CD14-positive monocyte (primary cell): ENCODE data around the gene TOM1L2. TPM values are rescaled to one million over a fixed set of nuclear protein-coding genes. Genes with fewer than 3 reads are reported as not detected.
A peak's percentile ranks its signal among the peaks of the same experiment; 100 is the strongest.

Experiments
- DNase-seq, 3 donors: peaks; one replicate each; pipeline ENCODE4 v3.0.0-alpha.2; 2011 to 2022
- H2AFZ ChIP-seq: 2 replicates; pipeline ENCODE4 v1.6.0; 2012; ENCODE audit warnings: mild to moderate bottlenecking, low read depth, low read length, inconsistent platforms; ENCODE audit not compliant: insufficient read depth, poor library complexity, severe bottlenecking
- H3K27ac ChIP-seq, 2 donors: 1 replicate in 1 of 2; 2 replicates in 1 of 2; pipeline ENCODE4 v1.5.1; 2012 to 2013; ENCODE audit warnings: low read length in 2 of 2, control low read depth in 1 of 2, inconsistent platforms in 1 of 2, low read depth in 1 of 2, mild to moderate bottlenecking in 1 of 2
- H3K27me3 ChIP-seq, 2 donors: one replicate each; pipeline versions ENCODE4 v1.6.0 to v1.6.1; 2011 to 2013; ENCODE audit warnings: low read length in 2 of 2; ENCODE audit not compliant: control insufficient read depth in 2 of 2, insufficient read depth in 2 of 2
- H3K36me3 ChIP-seq, 2 donors: replicated peaks in 1 of 2; 1 replicate in 1 of 2; 2 replicates in 1 of 2; pipeline versions ENCODE4 v1.5.1 to v1.6.1; 2012 to 2013; ENCODE audit warnings: low read length in 2 of 2, control low read depth in 1 of 2, inconsistent platforms in 1 of 2, mild to moderate bottlenecking in 1 of 2; ENCODE audit not compliant: insufficient read depth in 2 of 2, control insufficient read depth in 1 of 2
- H3K4me1 ChIP-seq, 2 donors: 1 replicate in 1 of 2; 2 replicates in 1 of 2; pipeline versions ENCODE4 v1.5.1 to v1.6.1; 2012 to 2013; ENCODE audit warnings: low read length in 2 of 2, control low read depth in 1 of 2, inconsistent platforms in 1 of 2, mild to moderate bottlenecking in 1 of 2, moderate library complexity in 1 of 2; ENCODE audit not compliant: insufficient read depth in 2 of 2, control insufficient read depth in 1 of 2
- H3K4me2 ChIP-seq: replicated peaks from 2 replicates; pipeline ENCODE3; 2012; ENCODE audit warnings: low read length, moderate library complexity, mild to moderate bottlenecking; ENCODE audit not compliant: poor library complexity, severe bottlenecking; ENCODE audit errors: extremely low read depth
- H3K4me3 ChIP-seq, 3 experiments: fragments of 200-600 bp in 1 of 3; sonication (generic) in 1 of 3; replicated peaks in 1 of 3; 1 replicate in 2 of 3; 2 replicates in 1 of 3; pipeline ENCODE4 v1.5.1; 2011 to 2013; ENCODE audit warnings: low read length in 3 of 3, mild to moderate bottlenecking in 3 of 3, control low read depth in 2 of 3, low read depth in 2 of 3, inconsistent platforms in 1 of 3, moderate library complexity in 1 of 3
- H3K79me2 ChIP-seq: 2 replicates; pipeline ENCODE4 v1.6.0; 2012; ENCODE audit warnings: mild to moderate bottlenecking, control low read depth, inconsistent platforms, low read length, moderate library complexity; ENCODE audit not compliant: insufficient read depth
- H3K9ac ChIP-seq: 2 replicates; pipeline ENCODE4 v1.6.0; 2017; ENCODE audit warnings: low read length, mild to moderate bottlenecking; ENCODE audit not compliant: insufficient read depth, poor library complexity, severe bottlenecking
- H3K9me3 ChIP-seq, 2 donors: replicated peaks in 1 of 2; 1 replicate in 1 of 2; 2 replicates in 1 of 2; pipeline versions ENCODE4 v1.5.1 to v1.6.1; 2012 to 2013; ENCODE audit warnings: low read length in 2 of 2, control low read depth in 1 of 2; ENCODE audit not compliant: control insufficient read depth in 1 of 2, insufficient read depth in 1 of 2
- H4K20me1 ChIP-seq: 2 replicates; pipeline ENCODE4 v1.6.0; 2012; ENCODE audit warnings: mild to moderate bottlenecking, low read length, control low read depth, moderate library complexity; ENCODE audit not compliant: insufficient read depth
- H3K27ac Mint-ChIP-seq, 7 donors: one replicate each; pipeline ENCODE4 v1.8.0; 2020; ENCODE audit warnings: mild to moderate bottlenecking in 7 of 7, mixed read lengths in 7 of 7, moderate library complexity in 6 of 7, inconsistent platforms in 2 of 7
- H3K27me3 Mint-ChIP-seq, 3 donors: one replicate each; pipeline ENCODE4 v1.8.0; 2021 to 2022; ENCODE audit warnings: low read depth in 3 of 3, mild to moderate bottlenecking in 3 of 3, mixed read lengths in 3 of 3, moderate library complexity in 3 of 3, inconsistent platforms in 1 of 3
- H3K36me3 Mint-ChIP-seq, 2 donors: one replicate each; pipeline ENCODE4 v1.8.0; 2020; ENCODE audit warnings: mixed read lengths in 2 of 2, inconsistent platforms in 1 of 2, mild to moderate bottlenecking in 1 of 2
- H3K4me1 Mint-ChIP-seq: one replicate; pipeline ENCODE4 v1.8.0; 2020; ENCODE audit warnings: mild to moderate bottlenecking, mixed read lengths
- H3K4me3 Mint-ChIP-seq, 2 donors: one replicate each; pipeline ENCODE4 v1.8.0; 2020; ENCODE audit warnings: mild to moderate bottlenecking in 2 of 2, mixed read lengths in 2 of 2, moderate library complexity in 1 of 2
- H3K9me3 Mint-ChIP-seq, 7 donors: one replicate each; pipeline ENCODE4 v1.8.0; 2020 to 2022; ENCODE audit warnings: mixed read lengths in 7 of 7, mild to moderate bottlenecking in 6 of 7, moderate library complexity in 6 of 7, inconsistent platforms in 2 of 7
- CTCF ChIP-seq: fragments of 200-600 bp; IDR thresholded peaks from one replicate; pipeline ENCODE4 v1.8.0; 2022; ENCODE audit warnings: antibody characterized with exemption, mild to moderate bottlenecking
- WGBS: methylation state at CpG from one replicate; pipeline ENCODE4 v1.1.5; 2013; ENCODE audit warnings: missing lambda C conversion rate; ENCODE audit not compliant: insufficient coverage; 5-methylcytosine and 5-hydroxymethylcytosine counted together
- intact Hi-C, 2 donors: fragments of 100-400 bp; cut with micrococcal nuclease; formaldehyde crosslinking; loops; one replicate each; pipeline versions ENCODE4 v1.15.0 to v1.15.1; 2023
- polyA plus RNA-seq, 3 donors: library from polyadenylated mRNA; depleted of rRNA in 1 of 3; unstranded in 2 of 3; stranded (reverse) in 1 of 3; fragments of 300-500 nt in 2 of 3; fragments of >200 nt in 1 of 3; fragmentation: Illumina TruSeq in 2 of 3; gene quantifications; 1 replicate in 2 of 3; 2 replicates in 1 of 3; pipeline ENCODE4 v1.2.3, GENCODE V29; 2012 to 2021

The TOM1L2 gene
- polyA plus RNA-seq, 3 donors = 1.7 to 28.2 (median 2.8) TPM

- no peak overlapping the region for H3K4me3 Mint-ChIP-seq
- peaks cover 80% of the 10 kb centered on the region for H3K79me2 ChIP-seq
- intact Hi-C loops = no loop called here
- H3K27ac Mint-ChIP-seq = no peak overlapping the region
- peaks cover 0 to 5% of the 10 kb centered on the region in 2 donors for H3K36me3 ChIP-seq
- H2AFZ ChIP-seq = no peak overlapping the region
- H3K9ac ChIP-seq = no peak overlapping the region
- H3K27me3 Mint-ChIP-seq = peaks cover 1% of the 10 kb centered on the region in 3 donors
- peaks cover 12 to 15% of the 10 kb centered on the region in 2 donors for H3K36me3 Mint-ChIP-seq
- no peak overlapping the region for H3K4me2 ChIP-seq
- no peak for DNase-seq
- no peak overlapping the region for H3K4me3 ChIP-seq
- peaks cover 51% of the 10 kb centered on the region for H4K20me1 ChIP-seq
- H3K27me3 ChIP-seq = no peaks in the 10 kb centered on the region
- H3K4me1 Mint-ChIP-seq = peaks cover 19% of the 10 kb centered on the region
- no peak overlapping the region for H3K27ac ChIP-seq
- no peaks in the 10 kb centered on the region for H3K9me3 Mint-ChIP-seq
- H3K9me3 ChIP-seq = no peaks in the 10 kb centered on the region
- TF ChIP-seq CTCF = no peak
- H3K4me1 ChIP-seq = peaks cover 8% of the 10 kb centered on the region in 2 donors
- WGBS = 100% methylated on average over 1 of the region's 3 CpGs
These were observed 5.8 kb downstream of the TOM1L2 start for GRCh38 chr17:17966399-17966798.

GRCh38 chr17:17965152-17965721 is 7.0 kb downstream of the TOM1L2 start:
- intact Hi-C loops = no loop called here
- Histone ChIP-seq H4K20me1 (peaks cover 48% of the 10 kb centered on the region), H3K4me1 (peaks cover 0 to 1% of the 10 kb centered on the region in 2 donors), H3K79me2 (peaks cover 80% of the 10 kb centered on the region), H2AFZ (no peak overlapping the region), H3K4me3 (no peak overlapping the region), H3K9ac (no peak overlapping the region), H3K9me3 (no peaks in the 10 kb centered on the region), H3K36me3 (peaks cover 0 to 5% of the 10 kb centered on the region in 2 donors), H3K27me3 (no peaks in the 10 kb centered on the region), H3K4me2 (no peak overlapping the region), H3K27ac (no peak overlapping the region)
- Mint-ChIP-seq H3K9me3 (no peaks in the 10 kb centered on the region), H3K4me3 (no peak overlapping the region), H3K36me3 (peaks cover 12 to 19% of the 10 kb centered on the region in 2 donors), H3K27me3 (peaks cover 1% of the 10 kb centered on the region in 3 donors), H3K27ac (peak overlapping the region in 2 of 7 donors; percentile 30 to 72), H3K4me1 (peaks cover 15% of the 10 kb centered on the region)
- DNase-seq = no peak
- 93% methylated on average over 2 of the region's 2 CpGs for WGBS
- TF ChIP-seq CTCF = no peak
